Activated effector memory CD4-positive, alpha-beta T cell treated with Interleukin-2 at 50 U/mL for 16 hours (primary cell): ENCODE results near the gene APOB.
A peak's percentile ranks its signal among the peaks of the same experiment; 100 is the strongest.

Experiments used
- DNase-seq: peaks from one replicate; pipeline ENCODE4 v3.0.0-alpha.2; 2020

APOB gene

DNA sequence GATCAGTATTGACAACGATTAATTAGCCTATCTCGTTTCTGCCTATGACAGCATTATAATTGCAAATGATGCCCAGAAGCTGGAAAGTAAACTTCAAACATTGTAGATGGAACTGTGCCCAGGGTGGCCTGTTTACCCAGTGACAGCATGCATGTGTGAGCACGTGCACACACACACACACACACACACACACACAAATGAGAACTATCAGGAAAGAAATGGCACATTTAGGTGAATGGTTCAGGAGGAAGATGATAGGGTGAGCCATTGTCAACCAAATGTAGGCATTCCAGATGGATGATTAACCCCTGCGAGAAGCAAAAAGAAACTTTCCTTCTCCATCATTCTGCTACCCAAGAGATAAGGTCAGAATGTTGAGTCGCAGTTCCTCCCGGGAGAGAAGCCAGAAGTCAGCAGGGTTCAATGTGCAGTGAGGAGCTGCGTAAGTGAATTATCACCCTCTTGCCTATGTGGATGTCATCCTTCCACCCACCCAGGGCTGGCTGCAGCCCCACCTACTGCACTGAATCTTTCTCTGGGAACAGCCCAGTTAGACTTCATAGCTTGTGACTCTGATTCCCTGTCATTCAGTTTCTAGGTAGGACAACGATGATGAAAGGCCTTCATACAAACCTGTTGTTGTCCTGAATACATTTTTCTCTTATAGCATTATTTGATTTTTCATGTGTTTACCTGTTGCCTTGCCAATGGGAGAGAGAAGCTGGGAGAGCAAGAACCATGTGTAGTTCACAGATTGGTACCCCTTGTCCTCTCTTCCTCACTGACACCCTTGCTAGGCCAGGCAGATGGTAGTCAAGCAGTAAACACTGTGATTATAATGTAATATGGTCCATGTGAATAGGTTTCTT, 3.5 kb upstream of the APOB start:
- DNase-seq, result no peak

DNA sequence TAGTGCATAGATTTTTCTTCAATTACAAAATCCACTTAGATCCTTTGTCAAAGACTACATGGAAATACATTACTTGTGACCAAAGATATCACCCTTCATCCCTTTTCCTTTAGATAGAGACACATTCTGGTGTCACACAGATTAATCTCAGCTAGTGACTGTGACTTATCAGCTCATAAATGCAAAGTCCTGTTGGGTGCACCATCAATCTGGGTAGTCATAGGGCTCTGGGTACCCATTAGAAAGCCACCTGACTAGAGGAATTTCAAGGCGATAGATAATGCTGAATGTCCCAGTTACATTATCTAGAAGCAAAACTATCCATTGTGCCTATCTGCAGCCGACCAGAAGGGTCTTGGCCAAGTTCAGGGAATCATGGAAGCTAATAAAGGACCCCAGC, 2.6 kb upstream of the APOB start:
- DNase-seq, result no peak

DNA sequence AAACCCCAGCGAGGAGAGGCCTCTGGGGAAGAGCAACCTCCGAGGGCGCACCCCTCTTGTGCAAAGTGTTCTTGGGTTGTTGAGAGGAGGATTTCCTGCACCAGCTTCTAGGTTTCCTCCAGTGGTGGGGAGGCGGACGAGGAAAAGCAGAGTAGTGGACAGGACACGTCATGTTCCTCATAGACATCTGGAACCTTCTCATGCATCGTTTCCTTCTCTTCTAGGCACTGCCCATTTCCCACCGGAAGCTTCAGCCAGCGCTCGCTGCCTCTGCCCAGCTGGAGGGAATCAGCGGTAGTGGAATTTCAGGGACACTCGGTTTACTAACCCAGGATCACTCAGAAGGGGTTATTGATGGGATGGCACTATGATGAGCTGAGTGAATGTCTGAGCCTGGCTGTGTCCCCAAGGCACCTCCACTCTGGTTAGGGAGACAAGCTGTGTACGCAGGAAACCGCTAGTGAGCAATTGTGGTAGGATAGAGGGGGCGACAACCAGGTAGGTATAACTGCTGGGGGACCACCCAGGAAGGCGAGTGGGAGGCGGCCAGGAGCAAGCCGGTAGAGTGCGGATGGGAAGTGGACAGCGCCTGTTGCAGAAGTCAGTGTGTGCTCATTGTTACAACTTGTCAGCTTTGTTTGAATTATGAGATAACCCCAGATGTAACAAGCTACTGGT, 960 bp upstream of the APOB start:
- DNase-seq, result no peak

DNA sequence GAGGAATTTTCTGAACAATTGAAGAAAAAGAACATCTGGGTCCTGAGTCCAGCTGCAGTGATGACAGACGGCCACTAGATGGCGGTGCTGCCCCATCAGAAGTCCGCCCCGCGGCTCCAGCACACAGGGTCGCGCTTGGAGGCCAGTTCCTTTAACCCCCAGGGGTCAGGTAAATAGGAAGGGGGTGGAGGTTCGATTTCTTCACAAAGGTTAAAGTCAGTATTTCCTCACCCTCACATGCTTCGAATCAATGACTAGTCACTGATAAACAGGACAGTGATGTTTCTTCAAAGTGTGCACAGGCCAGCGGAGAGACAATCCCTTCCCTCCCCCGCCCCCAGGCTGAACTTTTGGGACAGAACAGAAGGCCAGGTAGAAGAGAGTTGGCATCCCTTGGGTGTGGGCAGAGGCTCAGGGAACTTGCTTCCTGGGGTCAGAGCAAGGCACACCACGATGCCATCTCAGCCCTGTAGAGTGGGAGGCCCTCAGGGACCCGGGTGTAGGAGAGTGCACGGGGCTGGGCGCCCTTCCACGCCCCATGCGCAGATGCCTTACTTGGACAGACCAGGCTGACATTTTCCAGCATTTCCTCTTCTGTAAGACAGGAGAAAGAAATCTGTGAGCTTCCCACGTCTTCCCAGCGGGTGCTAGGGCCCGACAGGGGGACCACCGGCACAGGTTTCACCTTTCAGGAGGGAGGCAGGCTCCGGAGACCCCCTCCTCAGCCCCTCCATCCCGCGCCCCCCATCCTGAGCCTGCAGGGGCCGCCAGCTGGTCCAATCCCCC, 722 bp downstream of the APOB start:
- peak; percentile 24 for DNase-seq

DNA sequence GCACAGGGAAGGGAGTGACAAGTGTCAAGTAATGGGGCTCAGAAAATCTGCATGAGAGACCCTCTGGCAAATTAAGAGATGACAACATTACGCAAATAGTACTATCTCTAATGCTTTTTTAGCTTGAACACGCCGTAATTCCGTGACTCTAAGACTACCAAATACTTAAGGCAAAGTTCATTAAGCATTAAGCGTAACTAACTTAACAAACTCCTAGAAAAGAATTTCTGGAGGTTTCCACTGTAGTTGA, 1.2 kb downstream of the APOB start:
- no peak for DNase-seq

DNA sequence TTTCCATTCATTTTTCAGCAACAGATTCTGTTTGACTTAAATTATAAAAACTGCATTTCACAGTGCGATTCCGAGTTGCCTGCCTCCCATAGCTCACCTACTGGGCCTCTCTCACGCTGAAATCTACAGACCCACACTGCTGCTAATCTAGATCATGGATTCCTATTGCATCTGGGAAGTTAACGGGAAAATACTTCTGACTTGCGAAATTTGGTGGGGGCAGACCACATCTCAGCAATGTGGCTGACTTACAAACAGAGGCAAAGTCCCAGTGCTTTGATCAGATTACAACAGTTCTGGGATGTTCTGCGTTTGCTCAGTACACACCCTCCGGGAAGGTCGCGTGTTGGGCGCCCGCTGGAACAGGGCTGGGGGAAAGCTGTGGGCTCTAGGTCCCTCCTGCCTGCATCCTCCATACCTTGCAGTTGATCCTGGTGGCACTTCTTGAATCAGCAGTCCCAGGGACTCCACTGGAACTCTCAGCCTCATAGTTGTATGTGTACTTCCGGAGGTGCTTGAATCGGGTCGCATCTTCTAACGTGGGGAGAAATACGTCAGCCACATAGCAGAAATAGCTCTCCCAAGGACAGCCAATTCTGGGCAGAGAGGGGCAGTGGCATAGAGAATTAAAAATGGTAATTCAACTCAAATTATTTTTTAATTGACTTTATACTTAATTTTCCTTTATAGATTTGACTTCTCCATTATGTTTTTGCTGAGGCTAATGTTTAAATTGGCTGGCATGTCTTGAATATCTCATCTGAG, 1.7 kb downstream of the APOB start:
- DNase-seq, result no peak

DNA sequence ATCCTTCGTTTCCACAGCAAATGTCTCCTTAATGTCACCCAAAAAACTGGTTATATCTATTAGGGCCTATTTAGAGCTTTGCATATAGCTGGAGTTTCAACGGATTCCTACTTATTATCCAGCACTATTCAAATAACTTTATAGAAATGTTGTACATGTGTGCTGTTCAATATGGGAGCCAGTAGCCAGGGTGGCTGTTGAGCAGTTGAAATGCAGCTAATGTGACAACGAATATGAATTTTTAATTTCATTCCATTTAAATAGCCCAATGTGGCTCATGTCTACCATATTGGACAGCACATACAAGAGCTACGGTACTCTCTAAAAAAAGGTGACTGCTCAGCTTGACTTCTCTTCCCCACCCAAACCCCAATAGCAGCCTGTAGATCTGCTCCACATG, 2.4 kb downstream of the APOB start:
- DNase-seq, result no peak

DNA sequence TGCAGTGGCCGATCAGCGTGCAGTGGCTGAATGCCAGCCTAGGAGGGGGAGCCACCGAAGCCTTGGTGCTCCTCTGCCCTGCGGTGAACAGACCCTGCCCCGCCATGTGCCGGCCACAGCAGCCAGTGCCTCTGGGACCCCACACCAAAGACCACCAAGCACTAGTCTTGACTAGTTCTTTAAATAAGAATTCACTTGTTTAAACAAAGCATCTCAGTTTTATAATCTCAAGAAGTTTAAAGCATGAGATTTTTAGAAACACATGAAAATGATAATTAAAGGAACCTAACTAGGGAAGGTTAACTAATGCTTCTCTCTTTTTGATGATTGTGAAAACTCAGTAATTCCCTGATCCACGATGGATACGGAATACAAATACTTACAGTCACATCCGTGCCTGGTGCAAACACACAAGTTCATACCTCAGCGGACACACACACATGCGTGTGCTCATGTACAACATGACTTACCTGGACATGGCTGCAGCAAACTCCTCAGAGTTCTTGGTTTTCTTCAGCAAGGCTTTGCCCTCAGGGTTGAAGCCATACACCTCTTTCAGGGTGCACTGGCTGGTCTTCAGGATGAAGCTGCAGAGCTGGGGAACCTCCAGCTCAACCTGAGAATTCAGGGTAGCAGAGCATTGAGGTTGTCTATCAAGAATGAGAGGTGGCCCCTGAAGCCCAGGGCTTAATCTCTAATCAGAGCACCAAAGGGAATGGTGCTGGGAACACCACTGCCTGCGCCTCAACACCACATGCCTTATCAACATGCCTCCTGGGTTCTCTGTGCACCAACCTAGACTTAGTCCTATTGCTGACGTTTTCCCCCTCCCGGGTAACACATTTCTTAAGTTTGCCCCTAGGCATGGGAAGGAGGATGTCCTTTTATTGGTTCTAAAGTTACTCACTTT, 3.1 kb downstream of the APOB start:
- no peak for DNase-seq

DNA sequence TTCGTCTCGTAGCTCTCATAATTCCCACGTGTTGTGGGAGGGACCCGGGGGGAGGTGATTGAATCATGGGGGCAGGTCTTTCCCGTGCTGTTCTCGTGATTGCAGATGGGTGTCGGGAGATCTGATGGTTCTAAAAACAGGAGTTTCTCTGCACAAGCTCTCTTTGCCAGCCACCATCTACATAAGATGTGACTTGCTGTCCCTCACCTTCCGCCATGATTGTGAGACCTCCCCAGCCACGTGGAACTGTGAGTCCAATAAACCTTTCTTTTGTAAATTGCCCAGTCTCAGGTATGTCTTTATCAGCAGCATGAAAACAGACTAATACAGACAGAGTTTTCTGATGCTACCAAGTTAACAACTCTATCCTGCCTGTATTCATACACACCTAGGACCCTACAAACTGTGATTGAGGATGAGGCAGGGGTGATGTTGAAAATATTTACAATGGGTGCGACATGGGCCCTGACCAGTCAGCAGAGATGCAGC, 3.9 kb downstream of the APOB start:
- no peak for DNase-seq

DNA sequence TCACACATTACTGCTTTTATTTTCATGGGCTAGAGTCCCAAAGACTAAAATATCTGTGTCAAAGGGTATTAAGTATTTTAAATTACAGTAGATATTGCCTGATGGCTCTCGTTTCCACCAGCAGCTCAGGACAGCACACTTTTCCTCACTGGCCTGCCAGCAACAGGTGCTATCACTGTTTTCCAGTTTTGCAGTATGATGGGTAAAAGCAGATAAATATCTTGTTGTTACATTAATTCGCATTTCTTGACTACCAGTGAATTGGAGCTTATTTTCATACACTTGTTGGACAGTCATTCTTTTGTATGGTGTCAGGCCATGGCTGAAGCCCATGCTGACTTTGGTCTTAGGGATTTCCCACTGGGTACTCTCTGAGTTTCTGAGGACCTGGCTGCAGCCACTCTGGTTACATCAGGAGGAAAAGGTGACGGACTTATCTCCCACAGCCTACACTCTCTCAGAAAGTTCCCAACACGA, 4.8 kb downstream of the APOB start:
- no peak for DNase-seq

DNA sequence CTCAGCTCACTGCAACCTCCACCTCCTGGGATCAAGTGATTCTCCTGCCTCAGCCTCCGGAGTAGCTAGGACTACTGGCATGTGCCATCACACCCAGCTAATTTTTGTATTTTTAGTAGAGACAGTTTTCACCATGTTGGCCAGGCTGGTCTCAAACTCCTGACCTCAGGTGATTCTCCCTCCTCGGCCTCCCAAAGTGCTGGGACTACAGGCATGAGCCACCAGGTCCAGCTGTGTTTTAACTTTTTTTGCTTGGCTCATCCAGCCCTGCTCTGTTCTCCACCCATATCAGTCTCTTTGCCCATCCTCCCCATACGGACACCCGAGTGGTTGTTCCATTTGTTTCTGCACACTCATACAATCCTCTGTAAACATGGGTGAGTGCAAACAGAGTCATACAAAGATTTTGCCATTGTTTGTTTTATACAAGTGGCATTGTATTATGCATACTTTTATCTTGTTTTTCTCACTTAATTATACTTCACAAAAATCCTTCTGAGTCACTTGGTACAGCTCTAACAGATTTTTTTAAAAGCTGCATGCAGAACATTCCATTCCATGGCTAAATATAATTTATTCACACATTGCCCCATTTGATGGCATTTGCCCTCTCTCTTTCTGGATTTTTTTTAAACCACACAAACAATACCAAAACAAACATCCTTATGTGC, 5.3 kb downstream of the APOB start:
- DNase-seq, result no peak

DNA sequence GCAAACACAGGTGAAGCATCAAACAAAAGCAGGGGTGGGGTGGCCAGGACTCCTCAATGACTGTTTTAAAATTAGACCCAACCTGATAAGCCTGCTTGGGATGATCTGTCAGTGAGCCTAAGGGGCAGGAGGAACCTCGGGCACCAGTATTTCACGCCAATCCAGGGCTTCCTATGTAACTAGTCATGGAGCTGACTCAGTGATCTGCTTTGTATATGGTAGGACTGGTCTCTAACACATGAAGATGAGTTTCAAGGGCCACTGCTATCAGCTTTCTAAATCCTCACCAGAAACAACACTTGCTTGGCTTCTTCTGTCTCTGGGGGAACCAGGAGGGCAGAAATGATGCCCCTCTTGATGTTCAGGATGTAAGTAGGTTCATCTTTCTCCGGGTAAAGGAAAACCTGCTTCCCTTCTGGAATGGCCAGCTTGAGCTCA, 6.2 kb downstream of the APOB start:
- no peak for DNase-seq

DNA sequence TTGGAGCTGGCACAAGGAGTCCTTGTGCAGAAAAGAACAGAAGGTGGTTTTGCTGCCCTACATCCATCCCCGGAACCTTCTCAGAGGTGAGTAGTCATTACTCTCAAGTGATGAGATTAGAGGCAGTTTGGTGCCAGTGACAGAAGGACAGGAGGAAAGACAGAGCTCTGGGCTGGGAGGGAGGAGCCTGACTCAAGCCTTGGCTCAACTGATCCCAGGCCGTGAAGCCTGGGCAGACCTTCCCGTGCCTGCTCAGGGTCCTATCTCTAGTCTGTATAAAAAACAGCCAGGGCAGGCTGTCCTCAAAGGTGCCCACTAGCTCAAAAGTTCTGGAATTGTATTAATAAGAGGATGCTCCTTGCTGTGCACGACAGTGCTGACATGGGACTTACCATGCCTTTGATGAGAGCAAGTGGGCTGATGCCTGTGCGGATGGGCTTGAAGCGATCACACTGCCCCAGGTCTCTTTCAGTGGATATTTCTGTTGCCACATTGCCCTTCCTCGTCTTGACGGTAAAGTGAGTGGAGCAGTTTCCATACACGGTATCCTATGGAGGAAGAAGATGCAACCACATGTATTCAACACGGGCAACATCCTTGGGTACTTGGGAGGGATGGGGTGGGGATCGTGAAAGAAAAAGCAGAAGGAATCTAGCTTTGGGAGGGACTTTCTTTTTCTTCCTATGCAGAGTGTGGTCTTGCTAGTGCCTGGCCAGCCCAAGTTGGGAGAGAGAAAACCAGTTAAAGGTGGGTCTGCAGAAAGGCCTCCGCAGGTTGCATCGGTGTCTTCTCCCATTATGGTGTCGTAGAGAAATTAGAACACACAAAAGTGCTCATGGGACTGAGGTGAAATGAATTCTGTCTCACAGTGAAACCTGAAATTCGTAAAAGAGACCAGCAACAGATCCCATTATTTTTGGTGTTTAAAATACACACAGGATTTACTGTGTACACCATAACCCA, 6.9 kb downstream of the APOB start:
- DNase-seq, result no peak

DNA sequence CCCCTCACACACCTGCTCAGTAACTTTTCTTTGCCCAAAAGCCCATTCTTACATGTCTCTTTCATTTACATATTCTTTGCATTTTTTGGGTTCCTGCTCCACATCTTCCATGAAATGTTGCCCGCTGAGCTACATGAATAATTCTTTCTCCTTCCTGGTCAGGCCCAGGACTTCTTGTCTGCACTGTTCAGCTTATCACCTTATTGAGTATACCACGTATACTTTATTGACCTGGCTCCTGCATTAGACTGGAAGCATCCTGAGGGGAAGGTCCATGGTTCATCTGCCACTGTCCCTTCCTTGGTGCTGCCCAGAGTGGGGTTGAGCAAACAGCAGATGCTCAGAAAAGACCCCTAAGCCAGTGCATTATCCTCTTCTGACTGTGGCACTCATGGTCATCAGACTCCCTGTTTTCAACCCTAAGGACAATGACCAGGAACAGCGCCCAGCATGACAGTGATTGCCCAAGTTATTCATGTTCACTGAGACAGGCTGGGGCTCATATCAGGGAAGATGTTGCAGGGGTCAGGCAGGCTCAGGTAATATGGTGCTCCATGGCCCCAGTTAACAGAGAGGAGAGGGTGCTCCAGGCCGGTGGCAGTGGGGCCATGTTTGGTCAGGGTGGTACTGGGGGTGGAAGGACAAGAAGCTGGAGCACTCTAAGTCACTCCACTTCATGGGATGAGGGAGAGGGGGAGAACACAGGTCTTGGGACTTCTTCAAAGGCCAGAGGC, 7.7 kb downstream of the APOB start:
- no peak for DNase-seq

DNA sequence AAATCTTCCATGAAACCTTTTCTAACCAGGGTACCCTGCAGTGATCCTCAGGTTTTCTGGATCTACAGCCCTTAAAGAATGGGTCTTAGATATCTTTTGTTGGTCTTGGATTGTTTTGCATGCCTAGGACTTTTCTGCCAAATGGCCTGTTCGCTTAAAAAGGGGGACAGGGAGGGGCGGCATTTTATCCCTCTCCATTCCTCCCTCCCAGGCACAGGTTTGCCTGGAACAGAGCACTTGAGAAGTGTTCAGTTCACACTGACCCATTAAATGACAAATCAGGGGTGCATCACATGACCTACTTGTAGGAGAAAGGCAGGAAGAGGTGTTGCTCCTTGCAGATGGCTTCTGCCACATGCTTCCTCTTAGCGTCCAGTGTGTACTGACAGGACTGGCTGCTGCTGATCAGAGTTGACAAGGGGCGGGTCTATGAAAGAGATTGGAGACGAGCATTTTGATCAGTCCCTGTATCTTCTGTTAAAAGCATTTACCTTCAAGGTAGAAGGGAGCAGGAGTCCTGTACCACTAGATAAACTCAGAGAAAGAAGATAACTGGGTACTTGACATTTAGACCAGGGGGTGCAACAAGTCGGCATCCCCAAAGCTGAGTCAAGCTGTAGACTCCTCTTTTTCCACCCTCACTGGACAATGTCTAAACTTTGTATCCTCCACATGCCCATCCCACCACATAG, 8.4 kb downstream of the APOB start:
- no peak for DNase-seq

DNA sequence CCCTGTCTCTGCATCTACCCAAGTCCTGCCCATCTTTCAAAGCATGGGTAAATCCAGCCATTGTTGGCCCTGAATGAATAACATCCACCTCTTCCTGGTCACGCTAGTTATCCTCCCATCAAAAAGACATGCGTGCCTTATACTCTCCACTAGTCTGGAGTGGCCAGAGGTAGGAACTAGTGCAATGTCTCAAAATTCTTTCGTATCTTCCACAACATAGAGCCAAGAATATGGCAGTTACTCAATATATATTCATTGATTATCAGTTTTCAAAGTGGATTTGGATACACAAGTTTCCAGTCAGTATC, 8.9 kb downstream of the APOB start:
- DNase-seq, result no peak

DNA sequence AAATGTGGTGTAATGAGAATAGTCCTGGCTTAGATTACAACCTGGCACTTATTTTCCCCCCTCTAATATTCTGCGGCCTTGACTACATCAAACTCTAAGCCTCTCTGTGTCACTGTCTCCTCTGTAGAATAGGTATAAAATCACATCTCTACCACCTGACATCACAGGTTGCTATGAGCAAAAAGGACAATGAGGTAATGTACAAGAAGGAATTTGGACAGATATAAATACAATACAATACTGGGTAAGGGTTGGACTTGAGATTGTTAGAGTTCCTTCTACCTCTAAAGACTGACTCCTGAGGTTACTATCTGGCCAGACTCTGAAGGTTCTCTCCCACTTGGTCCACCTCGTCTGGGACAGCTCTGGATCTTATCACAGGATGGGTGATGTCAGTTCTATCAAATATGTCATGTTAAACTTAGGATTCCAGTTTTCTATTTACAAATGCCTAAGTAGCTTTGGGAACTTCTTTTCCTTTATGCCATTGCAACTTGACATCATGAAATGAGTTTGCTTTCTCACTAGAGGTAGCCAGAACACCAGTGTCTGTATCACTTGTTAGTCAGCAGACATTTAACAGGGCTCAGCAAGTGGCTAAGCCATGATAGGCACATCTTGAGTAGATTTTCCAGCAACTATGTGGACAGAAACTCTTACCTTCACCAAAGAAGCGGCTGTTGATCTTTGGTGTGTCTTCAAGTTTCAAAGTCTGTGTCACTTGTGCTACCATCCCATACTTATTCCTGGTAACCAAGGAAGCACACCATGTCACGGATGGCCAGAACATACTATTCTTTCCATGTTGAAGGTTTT, 9.5 kb downstream of the APOB start:
- DNase-seq, result no peak
